GM19468 (cell line): ENCODE results near the gene MAP1LC3C.
"Not testable (repeated sequence)": the region's sequence is repeated elsewhere in the genome, so short reads cannot be mapped to it uniquely, and the experiment has no call there.

ENCODE experiments used
- ATAC-seq: cut with Tn5 transposase; IDR thresholded peaks from one replicate; pipeline ENCODE4 v1.9.1; 2021; ENCODE audit warnings: mild to moderate bottlenecking, moderate library complexity, moderate number of reproducible peaks; ENCODE audit not compliant: unreplicated experiment; ENCODE audit errors: extremely low read depth

The MAP1LC3C gene

GRCh38 chr1:241997401-241997998, 1.4 kb downstream of the MAP1LC3C start:
- no peak for ATAC-seq

- no peak for ATAC-seq
These were observed 4.7 kb downstream of the MAP1LC3C start for GRCh38 chr1:241994171-241994570.

GRCh38 chr1:241992734-241993133, 6.2 kb downstream of the MAP1LC3C start:
- ATAC-seq, result no peak

GRCh38 chr1:241990040-241990439, 8.9 kb downstream of the MAP1LC3C start:
- no peak for ATAC-seq

- not testable (repeated sequence) for ATAC-seq
These were observed 10.4 kb downstream of the MAP1LC3C start for GRCh38 chr1:241988389-241988930.

GRCh38 chr1:241985787-241986186, 13.1 kb downstream of the MAP1LC3C start:
- ATAC-seq, result no peak

- ATAC-seq, result no peak
These were observed 19.0 kb downstream of the MAP1LC3C start for GRCh38 chr1:241979926-241980325.

- no peak for ATAC-seq
These were observed 19.8 kb downstream of the MAP1LC3C start for GRCh38 chr1:241979071-241979470.

GRCh38 chr1:241976229-241976628, 22.7 kb downstream of the MAP1LC3C start:
- no peak for ATAC-seq

GRCh38 chr1:241972703-241973369, 26.1 kb downstream of the MAP1LC3C start:
- ATAC-seq, result no peak

- ATAC-seq, result no peak
These were observed 30.3 kb downstream of the MAP1LC3C start for GRCh38 chr1:241968611-241969010.

- ATAC-seq, result no peak
These were observed 34.2 kb downstream of the MAP1LC3C start for GRCh38 chr1:241964550-241965282.

- no peak for ATAC-seq
These were observed 35.2 kb downstream of the MAP1LC3C start for GRCh38 chr1:241963722-241964121.

GRCh38 chr1:241962153-241962552, 36.7 kb downstream of the MAP1LC3C start:
- no peak for ATAC-seq

GRCh38 chr1:241957692-241958494, 41.0 kb downstream of the MAP1LC3C start, which contains the start of gene BECN2:
TSS of gene BECN2 (plus strand) at chr1:241957767. CDS start at chr1:241957767, 0 bp downstream.
- ATAC-seq, result no peak

GRCh38 chr1:241950390-241950789, 48.5 kb downstream of the MAP1LC3C start:
- ATAC-seq, result no peak

GRCh38 chr1:241947354-241947753, 51.5 kb downstream of the MAP1LC3C start:
- no peak for ATAC-seq
